Muscle of leg (tissue), 11 donors: ENCODE results near the gene POFUT1. TPM values are rescaled to one million over a fixed set of nuclear protein-coding genes. Genes with fewer than 3 reads are reported as not detected.
"Not testable (repeated sequence)": the region's sequence is repeated elsewhere in the genome, so short reads cannot be mapped to it uniquely, and the experiment has no call there.

ENCODE experiments used
- DNase-seq: peaks from one replicate; pipeline ENCODE4 v3.0.0; 2013
- H3K27ac ChIP-seq: one replicate; pipeline ENCODE4 v1.5.1; 2013; ENCODE audit warnings: mild to moderate bottlenecking, low read length, control low read depth
- H3K27me3 ChIP-seq: one replicate; pipeline ENCODE4 v1.6.1; 2013; ENCODE audit warnings: low read length; ENCODE audit not compliant: control insufficient read depth, insufficient read depth
- H3K36me3 ChIP-seq: one replicate; pipeline ENCODE4 v1.6.1; 2013; ENCODE audit warnings: low read length; ENCODE audit not compliant: control insufficient read depth, insufficient read depth
- H3K4me1 ChIP-seq: one replicate; pipeline ENCODE4 v1.6.1; 2013; ENCODE audit warnings: low read length; ENCODE audit not compliant: control insufficient read depth, insufficient read depth
- H3K4me3 ChIP-seq: one replicate; pipeline ENCODE4 v1.5.1; 2013; ENCODE audit warnings: low read length, control low read depth
- H3K9me3 ChIP-seq: replicated peaks from 2 replicates; pipeline ENCODE4 v1.6.1; 2013; ENCODE audit warnings: low read depth, low read length; ENCODE audit not compliant: control insufficient read depth
- WGBS: methylation state at CpG from one replicate; pipeline ENCODE4 v1.1.5; 2013; ENCODE audit warnings: missing lambda C conversion rate; ENCODE audit not compliant: insufficient coverage; 5-methylcytosine and 5-hydroxymethylcytosine counted together
- polyA plus RNA-seq, 8 donors: library from polyadenylated mRNA; unstranded; fragments of 120-200 nt; gene quantifications; one replicate each; pipeline versions ENCODE4 v1.2.1 to v1.2.3, GENCODE V29; 2013; ENCODE audit warnings: inconsistent platforms in 1 of 8, low replicate concordance in 1 of 8; ENCODE audit not compliant: insufficient read length in 8 of 8, insufficient read depth in 1 of 8
- total RNA-seq: library from RNA; stranded (reverse); fragments of 120-200 nt; gene quantifications from one replicate; pipeline ENCODE4 v1.2.4, GENCODE V29; 2013

Gene POFUT1
- total and polyA plus RNA-seq, 9 donors: 23.2 to 39.1 (median 30.8) TPM

DNA sequence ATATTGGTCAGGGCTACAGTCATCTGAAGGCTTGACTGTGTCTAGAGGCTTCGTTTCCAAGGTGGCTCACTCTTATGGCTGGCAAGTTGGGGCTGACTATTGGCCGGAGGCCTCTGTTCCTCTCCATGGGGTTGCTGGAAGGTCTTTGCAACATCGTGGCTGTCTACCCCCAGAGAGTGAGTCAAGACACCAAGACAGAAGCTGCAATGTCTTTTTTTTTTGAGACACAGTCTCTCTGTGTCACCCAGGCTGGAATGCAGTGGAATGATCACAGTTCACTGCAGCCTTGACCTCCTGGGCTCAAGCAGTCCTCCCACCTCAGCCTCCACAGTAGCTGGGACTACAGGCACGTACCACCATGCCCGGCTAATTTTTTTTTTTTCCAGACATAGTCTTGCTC is 40.4 kb downstream of the POFUT1 start:
- no peaks in the 10 kb centered on the region for H3K36me3 ChIP-seq
- no peak overlapping the region for H3K27ac ChIP-seq
- no peaks in the 10 kb centered on the region for H3K27me3 ChIP-seq
- H3K9me3 ChIP-seq: no peaks in the 10 kb centered on the region
- H3K4me3 ChIP-seq: no peak overlapping the region
- no peaks in the 10 kb centered on the region for H3K4me1 ChIP-seq
- 86% methylated on average over 4 of the region's 5 CpGs for WGBS
- no peak for DNase-seq

DNA sequence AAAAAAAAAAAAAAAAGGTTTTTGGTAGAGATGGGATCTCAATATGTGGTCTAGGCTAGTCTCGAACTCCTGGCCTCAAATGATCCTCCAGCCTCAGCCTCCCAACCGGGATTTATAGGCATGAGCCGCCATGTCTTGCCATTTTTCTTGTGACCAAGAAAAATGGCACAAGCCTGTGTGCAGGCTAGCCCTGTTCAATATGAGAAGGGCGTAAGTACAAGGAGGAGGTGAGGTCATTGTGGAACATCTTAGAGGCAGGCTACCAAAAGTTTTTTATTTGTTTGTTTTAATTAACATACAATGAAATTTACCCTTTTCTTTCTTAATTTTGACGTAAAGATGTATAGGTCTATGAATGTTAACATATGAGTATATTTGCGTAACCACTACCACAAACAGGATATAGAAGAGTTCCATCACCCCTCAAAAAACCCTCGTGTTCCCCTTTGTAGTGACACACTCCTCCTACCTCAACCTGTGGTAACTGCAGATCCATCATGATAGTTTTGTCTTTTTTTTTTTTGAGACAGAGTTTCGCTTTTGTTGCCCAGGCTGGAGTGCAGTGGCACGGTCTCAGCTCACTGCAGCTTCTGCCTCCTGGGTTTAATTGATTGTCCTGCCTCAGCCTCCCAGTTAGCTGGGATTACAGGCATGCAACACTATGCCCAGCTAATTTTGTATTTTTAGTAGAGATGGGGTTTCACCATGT is 41.5 kb downstream of the POFUT1 start:
- no peak for DNase-seq
- H3K4me1 ChIP-seq: no peaks in the 10 kb centered on the region
- no CpG with 5 or more reads among the region's 9 CpGs for WGBS
- no peaks in the 10 kb centered on the region for H3K9me3 ChIP-seq
- H3K27me3 ChIP-seq: no peaks in the 10 kb centered on the region
- no peak overlapping the region for H3K4me3 ChIP-seq
- no peak overlapping the region for H3K27ac ChIP-seq
- H3K36me3 ChIP-seq: no peaks in the 10 kb centered on the region

DNA sequence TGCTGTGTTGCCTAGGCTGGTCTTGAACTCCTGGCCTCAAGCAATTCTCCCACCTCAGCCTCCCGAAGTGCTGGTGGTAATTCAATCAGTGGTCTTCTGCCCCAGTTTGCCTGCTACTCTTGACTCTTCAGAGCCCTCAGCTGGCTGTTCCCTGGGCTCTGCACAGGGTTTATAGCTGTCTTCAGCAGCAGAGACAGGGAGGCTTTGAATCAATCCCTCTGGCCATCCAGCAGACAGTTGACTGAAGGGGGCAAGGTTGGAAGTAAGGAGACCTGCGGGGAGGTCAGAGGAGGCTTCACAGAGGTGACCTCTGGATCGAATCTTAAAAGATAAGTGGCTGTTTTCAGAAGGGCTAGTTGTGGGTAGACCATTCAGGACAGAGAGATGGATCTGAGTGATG is 43.8 kb downstream of the POFUT1 start:
- DNase-seq: no peak
- 70% methylated on average over 2 of the region's 3 CpGs for whole genome bisulfite sequencing

DNA sequence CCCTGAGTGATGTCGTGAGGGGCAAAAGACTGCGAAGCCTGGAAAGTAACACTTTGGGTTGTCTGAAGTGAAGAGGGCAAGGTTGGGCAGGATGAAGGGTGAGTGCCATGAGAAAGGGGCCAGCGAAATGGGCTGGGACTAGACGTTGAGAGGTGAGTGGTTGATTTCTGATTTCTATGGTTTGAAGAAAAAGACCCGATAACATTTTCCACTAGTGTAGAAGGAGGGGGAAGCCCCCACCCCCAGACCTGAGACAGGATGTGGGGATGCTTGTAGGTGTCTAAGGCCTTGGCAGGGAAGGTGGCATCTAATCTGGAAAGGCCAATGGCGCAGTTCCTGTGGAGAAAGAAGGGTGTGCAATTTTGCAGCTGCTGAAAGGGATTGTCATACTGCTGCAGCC is 44.5 kb downstream of the POFUT1 start:
- H3K36me3 ChIP-seq: no peaks in the 10 kb centered on the region
- 93% methylated on average over 4 of the region's 6 CpGs for WGBS
- no peak for DNase-seq

More for the DNA sequence above, 43.8 kb downstream of the POFUT1 start:
- no peaks in the 10 kb centered on the region for H3K27me3 ChIP-seq
- no peak overlapping the region for H3K4me3 ChIP-seq
- no peaks in the 10 kb centered on the region for H3K9me3 ChIP-seq
- no peaks in the 10 kb centered on the region for H3K4me1 ChIP-seq
- H3K27ac ChIP-seq: no peak overlapping the region
- no peaks in the 10 kb centered on the region for H3K36me3 ChIP-seq

GRCh38 chr20:32260973-32261372 is 53.3 kb downstream of the POFUT1 start:
- H3K36me3 ChIP-seq, H3K27me3 ChIP-seq, H3K27ac ChIP-seq, H3K9me3 ChIP-seq, H3K4me1 ChIP-seq, DNase-seq, H3K4me3 ChIP-seq: not testable (repeated sequence)
- 84% methylated on average over 6 of the region's 10 CpGs for WGBS

More for the DNA sequence above, 44.5 kb downstream of the POFUT1 start:
- Histone ChIP-seq H3K4me1 (no peaks in the 10 kb centered on the region), H3K4me3 (no peak overlapping the region), H3K9me3 (no peaks in the 10 kb centered on the region), H3K27me3 (no peaks in the 10 kb centered on the region), H3K27ac (no peak overlapping the region)

GRCh38 chr20:32261644-32262043 is 54.0 kb downstream of the POFUT1 start:
- no CpG with 5 or more reads among the region's 2 CpGs for WGBS
- Histone ChIP-seq H3K36me3 (no peaks in the 10 kb centered on the region), H3K27ac (no peak overlapping the region), H3K9me3 (no peaks in the 10 kb centered on the region), H3K4me3 (no peak overlapping the region), H3K27me3 (no peaks in the 10 kb centered on the region), H3K4me1 (no peaks in the 10 kb centered on the region)
- DNase-seq: no peak

GRCh38 chr20:32263398-32263954 is 55.8 kb downstream of the POFUT1 start:
- Histone ChIP-seq H3K27ac (no peak overlapping the region), H3K4me3 (no peak overlapping the region), H3K27me3 (no peaks in the 10 kb centered on the region), H3K4me1 (no peaks in the 10 kb centered on the region), H3K9me3 (no peaks in the 10 kb centered on the region), H3K36me3 (no peaks in the 10 kb centered on the region)
- WGBS: 67% methylated on average over 2 of the region's 7 CpGs
- no peak for DNase-seq

DNA sequence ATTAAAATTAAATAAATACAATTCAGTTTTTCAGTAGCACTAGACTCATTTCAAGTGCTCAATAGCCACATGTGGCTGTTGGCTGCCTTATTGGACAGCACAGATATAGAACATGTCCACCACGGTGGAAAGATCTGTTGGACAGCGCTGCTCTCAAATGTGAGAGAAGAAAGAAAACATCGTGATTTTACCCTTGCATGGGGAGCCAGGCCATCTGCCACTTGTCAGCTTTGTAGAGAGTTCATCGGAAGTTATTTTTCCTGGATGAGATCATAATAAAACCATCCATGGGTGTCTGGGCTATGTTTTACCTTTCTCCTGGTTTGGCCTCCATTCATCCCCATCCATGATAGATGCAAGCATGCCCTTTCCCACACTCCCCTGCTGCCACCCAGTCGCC is 63.9 kb downstream of the POFUT1 start:
- no peak for DNase-seq
- Histone ChIP-seq H3K9me3 (no peaks in the 10 kb centered on the region), H3K36me3 (no peaks in the 10 kb centered on the region), H3K27me3 (no peaks in the 10 kb centered on the region), H3K27ac (no peak overlapping the region), H3K4me1 (peaks cover 2% of the 10 kb centered on the region), H3K4me3 (no peak overlapping the region)
- 50% methylated on average over 1 of the region's 5 CpGs for WGBS

DNA sequence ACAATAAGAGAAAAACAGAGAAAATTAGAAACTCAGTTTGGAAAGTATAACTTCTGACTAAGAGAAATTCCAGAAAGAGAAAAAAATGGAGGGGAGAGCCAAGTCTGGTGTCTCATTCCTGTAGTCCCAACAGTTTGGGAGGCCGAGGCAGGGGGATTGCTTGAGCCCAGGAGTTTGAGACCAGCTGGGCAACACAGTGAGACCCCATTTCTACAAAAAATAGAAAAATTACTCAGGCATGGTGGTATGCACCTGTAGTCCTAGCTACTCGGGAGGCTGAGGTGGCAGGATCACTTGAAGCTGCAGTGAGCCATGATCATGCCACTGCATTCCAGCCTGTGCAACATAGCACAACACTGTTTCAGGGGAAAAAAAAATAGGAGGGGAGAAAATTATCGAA is 66.7 kb downstream of the POFUT1 start:
- H3K9me3 ChIP-seq: no peaks in the 10 kb centered on the region
- peaks cover 16% of the 10 kb centered on the region for H3K4me1 ChIP-seq
- H3K36me3 ChIP-seq: no peaks in the 10 kb centered on the region
- H3K27ac ChIP-seq: no peak overlapping the region
- H3K4me3 ChIP-seq: no peak overlapping the region
- no CpG with 5 or more reads among the region's 3 CpGs for WGBS
- H3K27me3 ChIP-seq: no peaks in the 10 kb centered on the region
- DNase-seq: no peak

DNA sequence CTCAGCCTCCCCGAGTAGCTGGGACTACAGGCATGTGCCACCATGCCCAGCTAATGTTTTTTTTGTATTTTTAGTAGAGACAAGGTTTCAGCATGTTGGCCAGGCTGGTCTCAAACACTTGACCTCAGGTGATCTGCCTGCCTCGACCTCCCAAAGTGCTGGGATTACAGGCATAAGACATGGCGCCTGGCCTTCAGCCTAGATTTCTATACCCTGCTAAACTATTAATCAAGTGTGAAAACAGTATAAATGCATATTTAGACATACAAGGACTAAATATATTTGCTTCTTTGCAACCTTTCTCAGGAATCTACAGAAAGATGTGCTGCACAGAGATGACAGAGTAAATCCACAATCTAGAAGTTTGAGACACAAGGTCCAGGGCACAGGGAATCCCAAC is 67.5 kb downstream of the POFUT1 start:
- WGBS: no CpG with 5 or more reads among the region's 3 CpGs

More for the DNA sequence above, 67.5 kb downstream of the POFUT1 start:
- not testable (repeated sequence) for H3K27ac ChIP-seq, H3K36me3 ChIP-seq, DNase-seq, H3K27me3 ChIP-seq, H3K9me3 ChIP-seq, H3K4me3 ChIP-seq
- H3K4me1 ChIP-seq: peaks cover 16% of the 10 kb centered on the region
